NCI-H1436 (cell line): ENCODE results near the gene CBR1.
"Not testable (repeated sequence)": the region's sequence is repeated elsewhere in the genome, so short reads cannot be mapped to it uniquely, and the experiment has no call there.

Source experiments
- DNase-seq: peaks from one replicate; lab custom pipeline; 2025; lab: John Stamatoyannopoulos, UW

The CBR1 gene

GRCh38 chr21:36048357-36048756, 21.5 kb upstream of the CBR1 start:
- DNase-seq: no peak

- DNase-seq: no peak
These were observed 16.7 kb upstream of the CBR1 start for GRCh38 chr21:36052860-36053714.

GRCh38 chr21:36053715-36054062, 16.1 kb upstream of the CBR1 start:
- no peak for DNase-seq

GRCh38 chr21:36055551-36055950, 14.3 kb upstream of the CBR1 start:
- no peak for DNase-seq

GRCh38 chr21:36059823-36060158, 10.0 kb upstream of the CBR1 start:
- no peak for DNase-seq

- peak; percentile 86 for DNase-seq
These were observed 9.5 kb upstream of the CBR1 start, which contains the start of gene SETD4 for GRCh38 chr21:36060159-36060921. Gene SETD4 (minus strand): TSS chr21:36060526. CDS start chr21:36058888, 1,638 bp downstream.

GRCh38 chr21:36061445-36061844, 8.4 kb upstream of the CBR1 start:
- no peak for DNase-seq

GRCh38 chr21:36063375-36064084, 6.3 kb upstream of the CBR1 start:
- no peak for DNase-seq

GRCh38 chr21:36064085-36064460, 5.8 kb upstream of the CBR1 start:
- DNase-seq: no peak

GRCh38 chr21:36065497-36066036, 4.3 kb upstream of the CBR1 start:
- no peak for DNase-seq

GRCh38 chr21:36068748-36069398, 951 bp upstream of the CBR1 start:
- DNase-seq: no peak

GRCh38 chr21:36070999-36071398, 1.2 kb downstream of the CBR1 start:
- DNase-seq: no peak

GRCh38 chr21:36072453-36073162, 2.8 kb downstream of the CBR1 start:
- DNase-seq: no peak

GRCh38 chr21:36073181-36073580, 3.4 kb downstream of the CBR1 start:
- no peak for DNase-seq

GRCh38 chr21:36073911-36074310, 4.1 kb downstream of the CBR1 start:
- not testable (repeated sequence) for DNase-seq

- no peak for DNase-seq
These were observed 5.3 kb downstream of the CBR1 start for GRCh38 chr21:36075171-36075570.

GRCh38 chr21:36075953-36076352, 6.1 kb downstream of the CBR1 start:
- DNase-seq: no peak

- DNase-seq: no peak
These were observed 7.2 kb downstream of the CBR1 start for GRCh38 chr21:36076878-36077655.

GRCh38 chr21:36077758-36078157, 7.9 kb downstream of the CBR1 start:
- DNase-seq: no peak

GRCh38 chr21:36079010-36079649, 9.3 kb downstream of the CBR1 start:
- DNase-seq: no peak
